Right lobe of liver (tissue), 6 donors: ENCODE data around the gene RIMS1. TPM values are rescaled to one million over a fixed set of nuclear protein-coding genes. Genes with fewer than 3 reads are reported as not detected.

Experiments used
- ATAC-seq, 4 donors: fragments of 200-7000 bp; cut with Tn5 transposase; one replicate each; pipeline ENCODE4 v1.9.1; 2020; ENCODE audit warnings: mild to moderate bottlenecking in 4 of 4, moderate library complexity in 4 of 4
- DNase-seq, 3 donors: peaks; one replicate each; pipeline ENCODE4 v3.0.0-alpha.2; 2020
- H3K27ac ChIP-seq, 3 donors: fragments of 200-600 bp; one replicate each; pipeline ENCODE4 v1.8.0; 2022
- H3K27me3 ChIP-seq, 2 donors: fragments of 200-600 bp; one replicate each; pipeline ENCODE4 v1.8.0; 2022
- H3K36me3 ChIP-seq, 4 donors: fragments of 200-600 bp; sonication (generic) in 1 of 4; one replicate each; pipeline versions ENCODE4 v1.5.1 to v1.8.0; 2017 to 2022; ENCODE audit warnings: control low read depth in 1 of 4
- H3K4me1 ChIP-seq, 4 donors: fragments of 200-600 bp; sonication (generic) in 1 of 4; one replicate each; pipeline versions ENCODE4 v1.5.1 to v1.8.0; 2017 to 2022; ENCODE audit warnings: control low read depth in 1 of 4
- H3K4me3 ChIP-seq, 3 donors: fragments of 200-600 bp; one replicate each; pipeline ENCODE4 v1.8.0; 2022
- H3K9me3 ChIP-seq, 4 donors: fragments of 200-600 bp; sonication (generic) in 1 of 4; one replicate each; pipeline versions ENCODE4 v1.5.1 to v1.8.0; 2017 to 2022; ENCODE audit warnings: control low read depth in 1 of 4
- CTCF ChIP-seq, 4 donors: fragments of 200-600 bp in 3 of 4; fragments of 450-650 bp in 1 of 4; IDR thresholded peaks; one replicate each; pipeline versions ENCODE4 v1.5.1 to v1.8.0; 2016 to 2022; ENCODE audit warnings: antibody characterized with exemption in 4 of 4, mild to moderate bottlenecking in 2 of 4
- POLR2A ChIP-seq: fragments of 450-650 bp; IDR thresholded peaks from one replicate; pipeline ENCODE4 v1.6.1; 2017; ENCODE audit warnings: antibody characterized with exemption, mild to moderate bottlenecking
- WGBS: methylation state at CpG from one replicate; pipeline ENCODE4 v1.1.6; 2018; ENCODE audit warnings: low coverage, low lambda C conversion rate; ENCODE audit not compliant: insufficient coverage; ENCODE audit errors: missing lambda C conversion rate; 5-methylcytosine and 5-hydroxymethylcytosine counted together
- intact Hi-C, 2 donors: fragments of 100-400 bp; cut with DNase I; formaldehyde crosslinking; loops; one replicate each; pipeline versions ENCODE4 v1.11.2 to v1.14.1; 2022
- total RNA-seq, 6 experiments: library from RNA; depleted of rRNA in 2 of 6; stranded (reverse); fragments of >200 nt in 2 of 6; fragmentation: NEBNext Ultra II Directional in 3 of 6; extraction: Animal tissue kit (Norgen Biotek cat#: 25700) in 3 of 6; gene quantifications; one replicate each; pipeline versions ENCODE4 v1.1.0 to v1.2.4, GENCODE V29; 2016 to 2023
- donor health status: DM: no; HTN: yes; CAD: no.
- donor health status: DM: no; HTN: no; CAD: no.
- donor health status: DM: no; HTN: no; CAD: no.
- donor health status: DM: no; HTN: yes; CAD: no.
- donor health status: DM: no; HTN: yes; CAD: no.

The RIMS1 gene
- total RNA-seq, 6 experiments from 2014 or later: 0.09 to 0.69 TPM; not detected in 4

- DNase-seq (no peak), ATAC-seq (no peak)
- no peak for TF ChIP-seq CTCF (IDR thresholded peaks at IDR 0.05)
- TF ChIP-seq POLR2A: no peak
- intact Hi-C loops: no loop called here
- Histone ChIP-seq H3K27ac (no peak overlapping the region), H3K4me3 (no peak overlapping the region), H3K36me3 (no peaks in the 10 kb centered on the region), H3K4me1 (peaks cover 0 to 4% (median 0%) of the 10 kb centered on the region in 4 donors), H3K27me3 (no peaks in the 10 kb centered on the region), H3K9me3 (no peaks in the 10 kb centered on the region)
- 51% methylated on average over 3 of the region's 3 CpGs for WGBS
These were observed 531.4 kb downstream of the RIMS1 start for GRCh38 chr6:72417759-72418158.

GRCh38 chr6:72418495-72418894, 532.1 kb downstream of the RIMS1 start:
- H3K36me3 ChIP-seq: no peaks in the 10 kb centered on the region
- DNase-seq (no peak), ATAC-seq (no peak)

GRCh38 chr6:72419966-72420365, 533.6 kb downstream of the RIMS1 start:
- DNase-seq: no peak
- intact Hi-C loops: no loop called here
- Histone ChIP-seq H3K27me3 (no peaks in the 10 kb centered on the region), H3K36me3 (no peaks in the 10 kb centered on the region), H3K9me3 (no peaks in the 10 kb centered on the region), H3K4me1 (no peaks in the 10 kb centered on the region), H3K4me3 (no peak overlapping the region), H3K27ac (no peak overlapping the region)
- TF ChIP-seq CTCF (IDR thresholded peaks at IDR 0.05): no peak
- TF ChIP-seq POLR2A: no peak
- ATAC-seq: no peak
- WGBS: 24% methylated on average over 2 of the region's 2 CpGs

More at GRCh38 chr6:72418495-72418894, 532.1 kb downstream of the RIMS1 start:
- Histone ChIP-seq H3K27me3 (no peaks in the 10 kb centered on the region), H3K9me3 (no peaks in the 10 kb centered on the region), H3K27ac (no peak overlapping the region), H3K4me1 (peaks cover 0 to 4% (median 0%) of the 10 kb centered on the region in 4 donors), H3K4me3 (no peak overlapping the region)
- WGBS: 90% methylated on average over 2 of the region's 5 CpGs
- intact Hi-C loops: no loop called here
- no peak for TF ChIP-seq POLR2A
- TF ChIP-seq CTCF (IDR thresholded peaks at IDR 0.05): no peak

- no peak for ATAC-seq
- intact Hi-C loops: no loop called here
- Histone ChIP-seq H3K27ac (no peak overlapping the region), H3K4me3 (no peak overlapping the region), H3K9me3 (no peaks in the 10 kb centered on the region), H3K27me3 (no peaks in the 10 kb centered on the region), H3K4me1 (no peaks in the 10 kb centered on the region), H3K36me3 (no peaks in the 10 kb centered on the region)
- no peak for TF ChIP-seq CTCF (IDR thresholded peaks at IDR 0.05)
- TF ChIP-seq POLR2A: no peak
- no peak for DNase-seq
- WGBS: 64% methylated on average over 2 of the region's 3 CpGs
These were observed 534.1 kb downstream of the RIMS1 start for GRCh38 chr6:72420409-72420808.

GRCh38 chr6:72421387-72421786, 535.0 kb downstream of the RIMS1 start:
- WGBS: 83% methylated on average over 3 of the region's 3 CpGs
- H3K27ac ChIP-seq: no peak overlapping the region
- no peak for TF ChIP-seq CTCF (IDR thresholded peaks at IDR 0.05)
- TF ChIP-seq POLR2A: no peak
- no peaks in the 10 kb centered on the region for H3K9me3 ChIP-seq
- H3K27me3 ChIP-seq: no peaks in the 10 kb centered on the region
- H3K36me3 ChIP-seq: no peaks in the 10 kb centered on the region
- H3K4me1 ChIP-seq: no peaks in the 10 kb centered on the region
- no peak for ATAC-seq
- no peak for DNase-seq
- no peak overlapping the region for H3K4me3 ChIP-seq
- intact Hi-C loops: no loop called here
